PC-3 (cell line): Measurements from ENCODE around the gene NEDD9.

Experiments used
- EZH2 ChIP-seq: fragments of 300-600 bp; sonication (generic); IDR thresholded peaks from one replicate; pipeline ENCODE4 v1.6.1; 2017; ENCODE audit warnings: antibody characterized with exemption, mild to moderate bottlenecking, low read length; ENCODE audit not compliant: unreplicated experiment
- EZH2phosphoT487 ChIP-seq: fragments of 300-600 bp; sonication (generic); IDR thresholded peaks from 2 replicates; pipeline ENCODE4 v1.6.1; 2018; ENCODE audit warnings: mild to moderate bottlenecking, antibody characterized with exemption, low read length, borderline replicate concordance
- TF ChIP-seq, protein P1 (sequence below): fragments of 300-600 bp; sonication (generic); conservative IDR thresholded peaks from 2 replicates; pipeline ENCODE4 v1.5.1; 2017; ENCODE audit warnings: antibody characterized with exemption, low read depth, mild to moderate bottlenecking, low read length

DNA sequence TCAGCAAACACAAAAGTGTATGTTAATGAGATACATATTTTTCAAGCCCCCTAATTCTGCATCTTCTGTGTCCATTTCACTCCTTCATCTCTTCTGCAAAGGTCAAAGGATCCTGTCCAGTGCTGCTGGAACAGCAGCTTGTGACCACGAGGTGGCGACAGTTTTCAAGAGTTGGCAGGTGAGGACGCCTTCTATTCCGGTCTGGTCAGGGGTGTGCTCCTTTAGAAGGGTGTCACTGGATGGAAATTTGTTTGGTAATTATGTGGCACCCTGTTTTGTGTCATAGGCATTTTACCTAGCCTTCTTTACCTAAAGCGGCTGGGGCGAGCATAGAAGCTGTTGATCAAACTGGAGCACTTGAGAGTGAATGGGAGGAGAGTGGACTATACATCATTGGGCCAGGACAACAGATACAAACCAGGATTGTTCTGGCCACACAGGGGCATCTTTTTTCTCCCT, 88.0 kb downstream of the NEDD9 start:
- TF ChIP-seq, protein P1, sequence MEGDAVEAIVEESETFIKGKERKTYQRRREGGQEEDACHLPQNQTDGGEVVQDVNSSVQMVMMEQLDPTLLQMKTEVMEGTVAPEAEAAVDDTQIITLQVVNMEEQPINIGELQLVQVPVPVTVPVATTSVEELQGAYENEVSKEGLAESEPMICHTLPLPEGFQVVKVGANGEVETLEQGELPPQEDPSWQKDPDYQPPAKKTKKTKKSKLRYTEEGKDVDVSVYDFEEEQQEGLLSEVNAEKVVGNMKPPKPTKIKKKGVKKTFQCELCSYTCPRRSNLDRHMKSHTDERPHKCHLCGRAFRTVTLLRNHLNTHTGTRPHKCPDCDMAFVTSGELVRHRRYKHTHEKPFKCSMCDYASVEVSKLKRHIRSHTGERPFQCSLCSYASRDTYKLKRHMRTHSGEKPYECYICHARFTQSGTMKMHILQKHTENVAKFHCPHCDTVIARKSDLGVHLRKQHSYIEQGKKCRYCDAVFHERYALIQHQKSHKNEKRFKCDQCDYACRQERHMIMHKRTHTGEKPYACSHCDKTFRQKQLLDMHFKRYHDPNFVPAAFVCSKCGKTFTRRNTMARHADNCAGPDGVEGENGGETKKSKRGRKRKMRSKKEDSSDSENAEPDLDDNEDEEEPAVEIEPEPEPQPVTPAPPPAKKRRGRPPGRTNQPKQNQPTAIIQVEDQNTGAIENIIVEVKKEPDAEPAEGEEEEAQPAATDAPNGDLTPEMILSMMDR: peak; percentile 99
- no peak for TF ChIP-seq EZH2
- no peak for TF ChIP-seq EZH2phosphoT487
